Adipose tissue (tissue), 3 donors: Measurements from ENCODE around the gene NUFIP1. TPM values are rescaled to one million over a fixed set of nuclear protein-coding genes. Genes with fewer than 3 reads are reported as not detected.
"Not testable (repeated sequence)": the region's sequence is repeated elsewhere in the genome, so short reads cannot be mapped to it uniquely, and the experiment has no call there.

ENCODE experiments used
- H3K27ac ChIP-seq: one replicate; pipeline ENCODE4 v1.5.1; 2013; ENCODE audit warnings: low read depth, low read length
- WGBS, 3 donors: extraction: QIAGEN DNeasy Blood & Tissue Kit; methylation state at CpG; one replicate each; pipeline ENCODE4 v1.1.7; 2013; 5-methylcytosine and 5-hydroxymethylcytosine counted together
- polyA plus RNA-seq, 3 donors: library from polyadenylated mRNA; stranded (reverse); fragments of 200-250 nt; gene quantifications; one replicate each; pipeline ENCODE4 v1.2.3, GENCODE V29; 2013
- donor health status: healthy with polysubstance abuse.
- donor health status: Bipolar disorder and iron deficiency.
- donor health status: healthy.

Gene NUFIP1
- 1 to 10 TPM; 1.4 to 3.9 (median 3.1) TPM for polyA plus RNA-seq

DNA sequence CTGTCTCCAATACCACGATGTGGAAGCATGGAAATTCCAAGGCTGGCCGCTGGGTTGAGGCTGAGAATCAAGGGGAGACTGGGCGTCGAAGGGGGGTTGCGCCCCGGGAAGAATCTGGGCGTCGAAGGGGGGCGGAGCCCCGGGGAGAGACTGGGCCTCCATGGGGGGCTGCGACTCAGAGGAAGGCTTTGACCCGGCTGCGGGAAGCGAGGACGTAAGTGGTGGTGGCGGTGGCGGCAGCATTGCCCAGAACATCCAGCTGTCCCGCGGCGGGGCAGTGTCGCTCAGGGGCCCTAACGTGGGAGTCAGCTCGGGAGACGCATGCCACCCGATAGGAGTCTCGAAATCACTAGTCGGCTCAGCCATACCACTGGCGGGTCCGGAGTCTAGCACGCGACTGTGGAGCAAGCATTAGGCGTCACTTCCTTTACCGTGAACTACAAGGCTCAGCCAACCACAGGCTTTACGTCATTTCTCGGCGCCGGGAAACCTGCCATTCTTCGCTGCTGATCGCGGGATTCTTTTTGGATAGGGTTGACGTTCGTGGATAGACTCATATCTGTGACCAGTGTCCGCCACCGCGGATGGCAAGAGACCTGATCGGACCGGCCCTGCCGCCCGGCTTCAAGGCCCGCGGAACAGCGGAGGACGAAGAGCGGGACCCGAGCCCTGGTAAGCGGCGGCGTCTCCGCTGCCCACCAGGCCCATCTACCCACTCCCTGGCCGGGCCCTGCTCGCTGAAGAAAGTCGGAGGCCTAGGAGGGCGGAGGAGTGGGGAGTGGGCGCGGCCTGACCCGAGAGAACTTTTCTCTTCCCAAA is at the start of gene NUFIP1, which contains the start of gene GPALPP1:
Gene NUFIP1 (minus strand): TSS at position 401 of the 819 bp plus-strand sequence. CDS start 35 bp downstream, at position 366.
Gene GPALPP1 (plus strand): TSS at position 468 of the 819 bp plus-strand sequence. CDS start 117 bp downstream, at position 585.
- H3K27ac ChIP-seq = no peak within 1 kb of the TSS
- WGBS, 3 donors = 0% methylated on average over 64 to 66 of the region's 66 CpGs

DNA sequence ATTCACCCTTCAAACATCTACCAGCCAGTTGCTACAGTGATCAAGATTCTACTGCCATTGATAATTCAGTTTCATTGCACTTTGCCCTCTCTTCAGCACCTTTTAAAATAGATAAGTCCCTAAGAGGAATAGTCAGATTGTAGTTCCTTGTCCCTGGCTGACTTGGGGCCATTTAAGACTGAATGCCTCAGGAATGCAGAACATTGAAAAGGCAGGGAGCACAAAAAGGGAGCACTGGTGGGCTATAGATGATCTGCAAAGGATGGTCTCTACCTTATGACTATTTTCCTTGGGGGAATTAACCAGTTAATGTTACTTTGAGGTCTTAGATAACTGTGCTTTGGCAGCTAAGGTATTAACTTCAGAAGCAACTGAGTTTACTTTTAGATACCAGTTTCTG is 46.9 kb upstream of the NUFIP1 start:
- H3K27ac ChIP-seq = no peak overlapping the region

DNA sequence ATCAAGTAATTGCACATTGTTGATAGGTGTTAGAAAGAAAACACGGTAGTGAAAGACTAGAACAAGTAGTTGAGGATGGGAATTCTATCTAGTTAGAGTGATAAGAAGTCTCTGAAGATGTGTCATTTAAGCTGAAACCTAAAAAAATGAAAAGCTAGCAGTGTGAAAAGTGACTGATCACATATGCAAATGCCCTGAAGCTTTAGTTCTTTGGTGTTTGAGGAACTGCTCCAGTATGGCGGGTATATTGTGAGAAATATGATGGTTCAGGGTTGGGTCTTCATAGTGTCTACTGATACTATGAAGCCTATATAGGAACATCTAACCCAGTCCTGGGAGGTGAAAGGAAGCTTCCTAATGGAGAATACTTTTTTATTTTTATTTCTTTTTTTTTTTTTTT is 45.1 kb upstream of the NUFIP1 start:
- H3K27ac ChIP-seq = no peak overlapping the region
- WGBS, 3 donors = 96 to 97% (median 96%) methylated on average over 2 of the region's 2 CpGs

DNA sequence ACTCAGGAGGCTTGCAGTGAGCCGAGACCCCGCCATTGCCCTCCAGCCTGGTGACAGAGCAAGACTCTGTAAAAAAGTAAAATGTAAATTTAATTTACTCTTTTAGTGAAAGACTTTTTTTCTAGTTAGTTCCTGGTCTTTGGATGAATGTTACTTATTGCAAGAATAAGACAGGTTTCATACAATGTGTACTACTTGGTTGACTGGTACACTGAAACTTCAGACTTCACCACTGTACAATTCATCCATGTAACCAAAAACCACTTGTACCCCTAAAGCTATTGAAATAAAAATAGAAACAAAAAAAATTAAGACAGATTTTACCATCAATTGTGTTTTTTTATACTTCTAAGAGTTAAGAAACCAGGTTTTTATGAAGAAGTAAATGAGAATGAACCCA is 35.6 kb upstream of the NUFIP1 start:
- 97 to 100% (median 99%) methylated on average over 2 of the region's 2 CpGs for WGBS, 3 donors

DNA sequence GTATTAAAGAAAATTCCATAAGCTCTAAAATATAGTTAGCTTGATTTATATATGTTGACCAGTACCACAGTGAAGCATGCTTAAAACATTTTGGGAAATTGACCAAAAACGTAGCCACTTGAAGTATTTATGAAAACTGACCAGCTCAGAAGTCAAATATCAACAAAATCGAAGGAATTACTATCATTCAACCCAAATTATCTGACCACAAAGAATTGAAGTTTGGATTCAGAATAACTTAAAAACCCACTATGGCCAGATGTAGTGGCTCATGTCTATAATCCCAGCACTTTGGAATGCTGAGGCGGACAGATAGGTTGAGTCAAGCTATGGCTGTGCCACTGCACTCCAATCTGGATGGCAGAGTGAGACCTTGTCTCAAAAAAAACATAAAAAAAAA is 32.0 kb upstream of the NUFIP1 start:
- WGBS, 3 donors = 91 to 96% (median 92%) methylated on average over 3 of the region's 3 CpGs
- H3K27ac ChIP-seq = no peak overlapping the region

More for the DNA sequence above, 35.6 kb upstream of the NUFIP1 start:
- no peak overlapping the region for H3K27ac ChIP-seq

DNA sequence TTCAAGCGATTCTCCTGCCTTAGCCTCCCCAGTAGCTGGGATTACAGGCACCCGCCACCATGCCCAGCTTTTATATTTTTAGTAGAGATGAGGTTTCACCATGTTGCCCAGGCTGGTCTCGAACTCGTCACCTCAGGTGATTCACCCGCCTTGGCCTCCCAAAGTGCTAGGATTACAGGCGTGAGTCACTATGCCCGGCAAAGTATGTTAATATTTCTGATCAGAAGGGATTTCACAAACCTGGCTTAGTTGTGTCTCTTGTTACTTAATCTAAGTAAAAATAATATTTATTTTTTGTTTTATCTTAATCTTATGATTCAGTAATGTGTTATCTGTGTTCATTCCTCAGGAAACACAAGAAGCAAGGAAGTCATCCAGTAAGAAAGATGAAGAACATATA is 30.7 kb upstream of the NUFIP1 start:
- H3K27ac ChIP-seq = not testable (repeated sequence)
- 97 to 100% (median 97%) methylated on average over 7 of the region's 7 CpGs for WGBS, 3 donors

DNA sequence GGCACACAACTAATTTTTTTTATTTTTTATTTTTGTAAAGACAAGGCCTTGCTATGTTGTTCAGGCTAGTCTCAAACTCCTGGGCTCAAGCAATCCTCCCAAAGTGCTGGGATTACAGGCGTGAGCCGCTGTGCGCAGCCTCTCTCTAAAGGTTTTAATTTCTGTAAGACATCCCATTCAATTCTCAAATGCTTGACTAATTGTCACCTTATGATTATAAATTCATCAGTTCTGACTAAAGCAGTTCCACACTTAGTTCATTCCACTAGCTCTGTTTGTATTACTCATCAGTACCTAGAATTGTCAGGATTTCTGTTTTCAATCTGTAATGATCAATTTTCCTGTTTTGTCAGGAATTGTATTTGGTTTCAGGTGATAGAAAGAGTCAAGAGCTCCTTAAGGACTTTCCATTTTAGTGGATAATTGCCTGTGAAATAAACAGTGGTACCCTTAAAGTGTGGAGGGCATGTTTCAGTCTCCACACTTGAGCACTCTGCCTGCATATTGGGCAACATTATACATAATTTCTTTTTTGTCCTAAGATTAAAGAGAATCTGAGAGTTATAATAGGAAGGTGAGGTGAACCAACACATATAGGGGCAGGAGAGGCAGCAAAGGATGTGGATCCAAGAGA is 27.6 kb upstream of the NUFIP1 start:
- H3K27ac ChIP-seq = no peak overlapping the region
- WGBS, 3 donors = 97 to 99% (median 99%) methylated on average over 3 of the region's 3 CpGs

DNA sequence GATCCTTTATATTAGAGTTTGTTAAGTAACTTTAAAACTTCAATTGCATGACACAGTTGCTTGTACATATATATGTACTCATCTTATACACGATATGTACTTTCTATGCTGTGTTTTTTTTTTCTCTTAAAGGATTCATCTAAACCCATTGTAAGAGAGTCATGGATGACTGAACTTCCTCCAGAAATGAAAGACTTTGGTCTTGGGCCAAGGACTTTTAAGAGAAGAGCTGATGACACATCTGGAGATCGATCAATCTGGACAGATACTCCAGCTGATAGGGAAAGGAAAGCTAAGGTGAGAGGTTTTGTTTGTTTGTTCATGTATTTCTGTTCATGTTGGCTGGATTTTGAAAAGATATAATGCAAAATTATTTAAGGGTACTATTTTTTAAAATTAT is 26.0 kb upstream of the NUFIP1 start:
- no peak overlapping the region for H3K27ac ChIP-seq
- 92 to 100% (median 92%) methylated on average over 2 of the region's 2 CpGs for WGBS, 3 donors

DNA sequence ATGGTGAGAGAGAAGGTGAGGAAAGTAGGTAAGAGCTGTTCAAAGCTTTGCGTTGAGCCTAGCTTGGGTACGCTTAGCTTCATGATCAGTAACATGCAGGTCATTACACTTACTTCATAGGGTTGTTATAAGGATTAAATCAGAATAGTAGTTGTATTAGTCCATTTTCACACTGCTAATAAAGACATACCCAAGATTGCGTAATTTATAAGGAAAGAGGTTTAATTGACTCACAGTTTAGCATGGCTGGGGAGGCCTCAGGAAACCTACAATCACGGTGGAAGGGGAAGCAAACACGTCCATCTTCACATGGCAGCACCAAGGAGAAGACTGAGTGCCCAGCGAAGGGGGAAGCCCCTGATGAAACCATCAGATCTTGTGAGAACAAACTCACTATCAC is 21.9 kb upstream of the NUFIP1 start:
- WGBS, 3 donors = 84 to 94% (median 86%) methylated on average over 6 of the region's 6 CpGs
- H3K27ac ChIP-seq = no peak overlapping the region

DNA sequence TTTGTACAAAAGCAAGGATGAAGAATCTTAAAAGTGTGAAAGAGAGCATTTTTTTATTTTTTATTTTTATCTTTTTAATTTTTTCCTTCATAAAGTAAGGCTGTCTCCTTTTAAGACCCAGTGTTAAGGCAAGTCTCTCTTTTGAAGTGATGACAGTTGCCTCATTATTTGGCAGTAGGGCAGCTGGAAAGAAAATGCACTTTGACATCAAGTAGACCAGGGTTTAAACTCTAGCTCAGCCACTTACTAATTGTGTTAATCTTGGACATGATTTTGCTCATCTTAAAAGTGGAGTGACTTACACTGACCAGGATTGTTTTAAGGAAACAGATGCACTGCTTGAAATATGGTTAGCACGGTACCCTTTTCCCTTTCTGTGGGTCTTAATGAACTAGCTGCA is 18.6 kb upstream of the NUFIP1 start:
- 95 to 100% (median 98%) methylated on average over 1 of the region's 1 CpG for WGBS, 3 donors

DNA sequence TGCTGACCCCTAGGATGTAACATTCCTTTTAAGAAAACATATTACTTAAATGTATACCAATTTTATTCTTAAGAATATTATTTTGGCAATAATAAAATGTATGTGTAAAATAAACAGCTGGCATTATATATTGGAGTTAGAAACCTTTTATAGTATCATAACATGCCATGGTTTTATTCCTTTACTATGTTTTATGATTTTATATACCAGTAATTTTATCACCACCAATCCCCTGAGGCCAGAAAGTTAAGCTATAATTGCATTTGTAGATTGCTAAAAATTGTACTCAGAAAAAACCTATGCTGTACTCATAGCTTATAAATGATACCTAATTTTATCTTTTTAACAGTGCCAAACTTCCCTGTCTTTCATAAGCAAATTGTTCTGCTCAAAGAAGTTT is 18.0 kb upstream of the NUFIP1 start:
- H3K27ac ChIP-seq = no peak overlapping the region

More for the DNA sequence above, 18.6 kb upstream of the NUFIP1 start:
- H3K27ac ChIP-seq = no peak overlapping the region

DNA sequence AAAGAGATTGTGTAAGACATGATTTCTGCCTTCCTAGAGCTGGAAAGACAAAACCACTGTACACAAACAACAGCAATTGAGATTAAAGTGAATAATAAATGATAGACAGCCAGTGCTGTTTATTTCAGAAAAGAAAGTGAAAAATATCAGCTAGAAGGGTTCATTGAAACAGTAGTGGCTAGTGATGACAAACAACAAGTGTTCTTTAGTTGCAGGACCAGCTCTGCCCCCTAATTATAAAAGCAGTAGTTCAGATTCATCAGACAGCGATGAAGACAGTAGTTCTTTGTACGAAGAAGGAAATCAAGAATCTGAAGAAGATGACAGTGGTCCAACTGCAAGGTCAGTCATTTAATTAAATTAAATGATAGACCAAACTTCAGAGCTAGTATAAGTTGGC is 14.8 kb upstream of the NUFIP1 start:
- 95 to 97% (median 96%) methylated on average over 2 of the region's 2 CpGs for WGBS, 3 donors

DNA sequence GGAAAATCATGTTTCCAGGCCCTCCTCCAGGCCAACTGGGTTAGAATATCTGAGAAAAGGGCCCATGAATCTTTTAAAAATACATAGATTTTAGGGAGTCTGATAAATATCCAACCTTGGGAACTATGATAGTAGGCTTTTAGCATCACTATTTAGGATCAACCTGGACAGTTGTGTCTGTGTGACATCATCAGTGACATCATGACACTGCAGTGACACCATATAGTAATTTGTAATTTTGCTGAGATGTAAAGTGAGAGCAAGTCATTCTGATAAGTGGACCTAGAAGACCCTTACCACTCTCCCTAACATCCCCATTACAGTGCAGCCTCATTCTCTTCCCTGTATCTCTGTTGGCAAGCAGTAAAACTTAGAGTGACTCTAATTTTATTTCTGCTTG is 14.1 kb upstream of the NUFIP1 start:
- H3K27ac ChIP-seq = no peak overlapping the region

More for the DNA sequence above, 14.8 kb upstream of the NUFIP1 start:
- no peak overlapping the region for H3K27ac ChIP-seq

DNA sequence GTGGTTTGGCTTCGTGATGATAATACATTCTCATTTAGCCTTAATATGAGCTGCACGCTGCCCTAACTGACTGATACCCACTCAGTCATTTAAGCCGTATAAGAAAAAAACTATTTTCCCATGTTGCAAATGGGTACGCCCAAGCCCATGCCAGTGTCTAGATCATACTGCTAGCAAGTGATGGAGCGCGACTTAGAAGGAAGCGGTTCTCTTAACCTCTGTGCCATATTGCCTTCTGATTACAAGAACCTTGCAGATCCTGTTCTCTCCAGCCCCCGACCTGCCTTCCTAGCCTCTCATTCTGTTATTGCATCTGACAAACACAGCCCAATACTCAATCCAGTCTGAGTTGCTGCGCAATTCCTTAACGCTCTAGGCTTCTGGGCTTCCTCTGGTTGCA is 670 bp upstream of the NUFIP1 start:
- no peak overlapping the region for H3K27ac ChIP-seq
- 4 to 8% (median 4%) methylated on average over 10 of the region's 10 CpGs for WGBS, 3 donors

DNA sequence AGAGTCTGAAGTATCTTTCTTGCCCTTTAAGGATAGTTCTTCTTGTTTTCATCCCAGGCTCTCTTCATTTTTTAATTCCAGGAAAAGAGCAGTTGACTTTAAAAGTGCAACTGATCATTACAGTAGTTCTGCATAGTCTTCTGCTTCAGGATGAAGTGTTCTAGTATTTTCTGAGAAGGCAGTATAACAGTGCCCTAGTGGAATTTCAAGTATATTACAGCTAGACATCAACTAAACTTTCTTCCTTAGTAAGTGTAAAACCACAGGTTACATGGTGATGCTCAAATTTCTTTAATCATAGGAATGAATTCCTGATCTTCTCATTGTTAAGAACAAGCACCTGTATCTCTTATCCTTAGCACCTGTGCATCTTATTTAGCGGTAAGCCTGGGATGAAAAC is 10.9 kb downstream of the NUFIP1 start:
- 93 to 98% (median 94%) methylated on average over 1 of the region's 1 CpG for WGBS, 3 donors
- no peak overlapping the region for H3K27ac ChIP-seq

DNA sequence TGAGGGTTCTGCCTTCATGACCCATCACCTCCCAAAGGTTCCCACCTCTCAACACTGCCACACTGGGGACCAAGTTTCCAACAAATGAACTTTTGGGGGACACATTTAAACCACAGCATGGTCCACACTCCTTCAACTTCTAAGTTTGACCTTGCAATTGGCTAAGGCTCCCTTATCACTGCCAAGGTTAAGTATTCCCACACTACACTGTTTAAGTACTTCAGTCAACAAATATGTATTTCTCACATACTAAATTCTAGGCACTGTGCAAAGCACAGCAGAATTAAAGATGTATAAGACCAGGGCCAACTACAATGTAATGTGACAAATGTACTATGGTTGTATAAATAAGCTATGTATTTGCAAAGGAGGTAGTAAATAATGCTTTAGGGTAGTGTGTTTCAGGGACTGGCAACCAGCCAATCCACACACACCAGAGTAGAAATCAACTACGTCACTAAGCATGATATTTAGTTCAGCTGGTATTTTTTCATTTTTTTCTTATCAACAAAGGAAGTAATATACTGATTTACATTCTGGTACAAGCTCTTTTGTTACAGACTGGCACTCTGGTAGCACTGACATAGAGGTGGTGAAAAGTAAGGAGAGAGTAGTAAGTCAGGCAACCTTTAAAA is 12.2 kb downstream of the NUFIP1 start:
- H3K27ac ChIP-seq = no peak overlapping the region
- WGBS, 3 donors = 37 to 76% (median 66%) methylated on average over 1 of the region's 1 CpG

DNA sequence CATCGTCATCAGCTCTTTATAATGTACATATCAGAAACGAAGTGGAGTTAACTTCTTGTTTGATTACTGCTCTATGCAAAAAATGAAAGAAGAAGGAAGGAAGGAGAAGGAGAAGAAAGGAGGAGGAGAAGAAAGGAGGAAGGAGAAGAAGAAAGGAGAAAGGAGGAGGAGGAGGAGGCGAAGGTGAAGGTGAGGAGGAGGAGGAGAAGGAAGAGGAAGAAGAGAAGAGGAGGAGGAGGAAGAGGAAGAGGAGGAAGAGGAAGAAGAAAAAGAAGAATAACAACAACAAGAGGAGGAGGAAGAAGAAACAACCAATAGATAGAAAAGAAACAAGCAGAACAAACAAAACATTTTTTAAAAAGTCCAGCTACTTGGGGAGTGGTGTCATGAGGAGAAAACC is 13.1 kb downstream of the NUFIP1 start:
- 71 to 76% (median 73%) methylated on average over 3 of the region's 3 CpGs for WGBS, 3 donors
- no peak overlapping the region for H3K27ac ChIP-seq

DNA sequence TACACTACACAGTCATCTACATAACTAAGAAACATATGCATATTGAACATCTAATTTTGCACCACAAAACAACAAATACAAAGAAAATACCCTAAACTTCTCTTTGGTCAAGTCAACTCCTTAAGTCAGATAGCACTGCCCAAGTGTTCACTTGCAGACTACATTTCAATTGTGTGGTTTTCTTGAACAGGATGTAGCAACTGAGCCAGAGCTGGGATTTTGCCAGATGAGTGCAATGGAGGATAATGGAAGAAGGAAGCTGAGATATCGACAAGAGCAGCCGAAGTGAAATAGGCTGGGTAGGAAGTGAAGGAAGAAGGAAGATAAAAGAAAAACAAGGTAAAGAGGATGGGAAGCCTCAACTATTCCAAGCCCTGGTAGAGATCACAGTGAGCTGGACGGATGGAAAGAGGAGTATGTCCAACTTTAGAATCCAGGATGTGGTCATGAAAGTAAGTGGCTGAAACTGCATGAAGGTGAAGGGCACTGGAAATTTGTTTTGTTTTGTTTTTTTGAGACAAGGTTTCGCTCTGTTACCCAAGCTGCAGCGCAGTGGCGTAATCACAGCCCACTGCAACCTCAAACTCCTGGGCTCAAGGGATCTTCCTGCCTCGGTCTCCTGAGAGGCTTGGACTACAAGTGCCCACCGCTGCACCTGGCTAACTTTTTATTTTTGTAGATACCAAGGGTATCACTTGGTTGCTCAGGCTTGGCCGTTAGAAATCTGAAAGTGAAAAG is 15.0 kb downstream of the NUFIP1 start:
- H3K27ac ChIP-seq = no peak overlapping the region
- WGBS, 3 donors = 55 to 79% (median 55%) methylated on average over 9 of the region's 9 CpGs
